ENCODE results near the gene SUSD4. TPM values are rescaled to one million over a fixed set of nuclear protein-coding genes. Genes with fewer than 3 reads are reported as not detected.

The SUSD4 gene
- total and polyA plus RNA-seq, 10 of the 15 experiments (the other 5 are each of a cell fraction or from before 2014, with no cell fraction given), result 0.13 to 1.1 (median 0.26) TPM; not detected in 3

GRCh38 chr1:223216531-223217205, 147.3 kb downstream of the SUSD4 start (continued):
- no peak for TF ChIP-seq CREB1 (IDR thresholded peaks at IDR 0.05; ENCODE audit: low read depth)
- TF ChIP-seq ESRRA (IDR thresholded peaks at IDR 0.05; ENCODE audit: low read length), result no peak
- no peak for TF ChIP-seq TBL1XR1 (IDR thresholded peaks at IDR 0.05; ENCODE audit: low read depth, low read length)
- TF ChIP-seq IRF3 (IDR thresholded peaks at IDR 0.05), result no peak
- TF ChIP-seq CBX5 (IDR thresholded peaks at IDR 0.05; ENCODE audit: low read depth), result no peak
- no peak for TF ChIP-seq CBFB (IDR thresholded peaks at IDR 0.05; ENCODE audit: low read depth)
- no peak for TF ChIP-seq RCOR1 (conservative IDR thresholded peaks at IDR 0.05; ENCODE audit: low read depth, low read length)
- no peak for TF ChIP-seq SKIL (IDR thresholded peaks at IDR 0.05; ENCODE audit: low read depth, poor library complexity, severe bottlenecking)
- TF ChIP-seq BMI1 (IDR thresholded peaks at IDR 0.05; ENCODE audit: borderline replicate concordance), result no peak

GRCh38 chr1:223216074-223216473, 147.9 kb downstream of the SUSD4 start:
- Histone ChIP-seq H3K27ac (ENCODE audit: control insufficient read depth, insufficient read depth) (no peak overlapping the region), H4K20me1 (ENCODE audit: control insufficient read depth, insufficient read depth) (no peaks in the 10 kb centered on the region), H3K36me3 (ENCODE audit: control insufficient read depth in 2 of 2, insufficient read depth in 2 of 2, low read length in 1 of 2) (no peaks in the 10 kb centered on the region), H3K27me3 (replicated peaks in 1 of 2; ENCODE audit: control insufficient read depth in 2 of 2, insufficient read depth in 2 of 2, low read length in 1 of 2) (no peaks in the 10 kb centered on the region; a peak in 1 of 4 replicates), H3K9ac (ENCODE audit: control insufficient read depth, insufficient read depth, low read length) (no peak overlapping the region), H3K4me2 (ENCODE audit: control insufficient read depth, insufficient read depth) (no peak overlapping the region), H3K4me3 (no peak overlapping the region), H3K4me1 (ENCODE audit: control insufficient read depth, insufficient read depth, low read length) (no peaks in the 10 kb centered on the region), H3K79me2 (ENCODE audit: control insufficient read depth, insufficient read depth, low read length) (no peaks in the 10 kb centered on the region), H2AFZ (ENCODE audit: control insufficient read depth, low read depth, low read length) (no peak overlapping the region), H3K9me3 (replicated peaks; ENCODE audit: control insufficient read depth, insufficient read depth, low read length) (peaks cover 3% of the 10 kb centered on the region; the same call in 1 of the 3 replicates)
- RAD21 ChIA-PET (ENCODE audit: unreplicated experiment), result interaction anchor here (0.8 to 1.3 kb wide), 2 partner anchors 36 to 41 kb away, joined by 3 to 4 read pairs; no protein-coding TSS in a partner anchor
- CTCF ChIA-PET, result interaction anchor here (0.6 to 1.4 kb wide), 2 partner anchors 92 to 581 kb away, joined by 3 to 5 read pairs; no protein-coding TSS in a partner anchor
- FAIRE-seq (no peak), DNase-seq (ENCODE audit: low read depth, low spot score) (no peak), ATAC-seq (no peak)
- no TSS peak for BruUV-seq (replicated peaks)
- SMC1A ChIA-PET (ENCODE audit: uncharacterized antibody, unreplicated experiment), result interaction anchor here (0.7 kb wide), 1 partner anchor 18 kb away, joined by 3 read pairs; no protein-coding TSS in a partner anchor
- in situ Hi-C loops (cut with MboI), result no loop called here
- intact Hi-C loops (cut with micrococcal nuclease; ENCODE audit: unreplicated experiment), result no loop called here
- POLR2A ChIA-PET, result no interaction called here
- TF ChIP-seq TCF12 (IDR thresholded peaks at IDR 0.05; ENCODE audit: low read depth, low read length) (no peak), RAD21 (IDR thresholded peaks at IDR 0.05; ENCODE audit: insufficient read depth, low read depth, low read length) (no peak), CHD2 (IDR thresholded peaks at IDR 0.05; ENCODE audit: borderline replicate concordance, low read depth, low read length) (no peak), SIN3A (IDR thresholded peaks at IDR 0.05; ENCODE audit: low read depth, low read length) (no peak), EZH2 (IDR thresholded peaks at IDR 0.05; ENCODE audit: borderline replicate concordance, control insufficient read depth, low read depth, low read length) (no peak), CBX5 (IDR thresholded peaks at IDR 0.05; ENCODE audit: low read depth) (no peak), MAX (IDR thresholded peaks at IDR 0.05; ENCODE audit: low read depth, low read length) (no peak), ASH2L (IDR thresholded peaks at IDR 0.05; ENCODE audit: borderline replicate concordance, low read depth) (no peak), ATF3 (IDR thresholded peaks at IDR 0.05; ENCODE audit: borderline replicate concordance, extremely low read depth, low read depth, low read length) (no peak), HDAC6 (IDR thresholded peaks at IDR 0.05; ENCODE audit: unreplicated experiment) (no peak)
- WGBS (ENCODE audit: insufficient coverage, insufficient replicate concordance, low lambda C conversion rate, missing lambda C conversion rate), result 13% methylated on average over 6 of the region's 6 CpGs

Measured in GM12878 (cell line).